HG03354 (cell line): ENCODE data around the gene OXER1.

ENCODE experiments used
- ATAC-seq: cut with Tn5 transposase; IDR thresholded peaks from one replicate; pipeline ENCODE4 v1.9.1; 2021; ENCODE audit warnings: mild to moderate bottlenecking; ENCODE audit not compliant: unreplicated experiment, poor library complexity, severe bottlenecking

Gene OXER1

GRCh38 chr2:42721898-42722297 lies 42.0 kb downstream of the OXER1 start:
- no peak for ATAC-seq

GRCh38 chr2:42714686-42715085 lies 49.2 kb downstream of the OXER1 start:
- ATAC-seq = no peak

GRCh38 chr2:42713920-42714319 lies 50.0 kb downstream of the OXER1 start:
- ATAC-seq = no peak

- no peak for ATAC-seq
Observed at GRCh38 chr2:42712934-42713333, 51.0 kb downstream of the OXER1 start.
